ENCODE measurements around the gene MTNR1A. TPM values are rescaled to one million over a fixed set of nuclear protein-coding genes. Genes with fewer than 3 reads are reported as not detected.

Gene MTNR1A
- total RNA-seq, 2 donors from 2014 or later, result 0.62 to 1.6 TPM

- Histone ChIP-seq H3K27me3 (ENCODE audit: control insufficient read depth, insufficient read depth, low read length, poor library complexity, severe bottlenecking) (no peaks in the 10 kb centered on the region), H3K9ac (ENCODE audit: extremely low read depth, low read length, poor library complexity, severe bottlenecking) (no peak overlapping the region), H3K4me3 (ENCODE audit: low read length) (no peak overlapping the region), H3K27ac (ENCODE audit: low read depth, low read length) (no peak overlapping the region), H3K4me1 (ENCODE audit: control insufficient read depth, insufficient read depth, low read length) (no peaks in the 10 kb centered on the region), H3K36me3 (ENCODE audit: control insufficient read depth, insufficient read depth, low read length) (peaks cover 25% of the 10 kb centered on the region), H3K9me3 (ENCODE audit: control insufficient read depth, low read length) (peaks cover 17% of the 10 kb centered on the region)
- Mint-ChIP-seq H3K27ac (no peak overlapping the region), H3K4me1 (no peaks in the 10 kb centered on the region), H3K36me3 (ENCODE audit: low read depth) (peaks cover 22% of the 10 kb centered on the region), H3K9me3 (peaks cover 18% of the 10 kb centered on the region), H3K4me3 (no peak overlapping the region), H3K27me3 (ENCODE audit: insufficient read depth) (no peaks in the 10 kb centered on the region)
- DNase-seq, result no peak
- WGBS, 2 experiments (ENCODE audit: insufficient coverage in 1 of 2, insufficient read length in 1 of 2), result 92 to 98% methylated on average over 6 of the region's 6 CpGs
- no peak for TF ChIP-seq CTCF (conservative IDR thresholded peaks at IDR 0.05)
These were observed 26.1 kb upstream of the MTNR1A start for GRCh38 chr4:186581421-186581820.

GRCh38 chr4:186580669-186581068 lies 25.3 kb upstream of the MTNR1A start:
- WGBS, 2 experiments (ENCODE audit: insufficient coverage in 1 of 2, insufficient read length in 1 of 2), result 97 to 100% methylated on average over 1 of the region's 1 CpG
- Mint-ChIP-seq H3K36me3 (ENCODE audit: low read depth) (peaks cover 20% of the 10 kb centered on the region), H3K27ac (no peak overlapping the region), H3K27me3 (ENCODE audit: insufficient read depth) (no peaks in the 10 kb centered on the region), H3K4me1 (no peaks in the 10 kb centered on the region), H3K9me3 (peaks cover 18% of the 10 kb centered on the region), H3K4me3 (no peak overlapping the region)
- Histone ChIP-seq H3K4me3 (ENCODE audit: low read length) (no peak overlapping the region), H3K4me1 (ENCODE audit: control insufficient read depth, insufficient read depth, low read length) (no peaks in the 10 kb centered on the region), H3K27me3 (ENCODE audit: control insufficient read depth, insufficient read depth, low read length, poor library complexity, severe bottlenecking) (no peaks in the 10 kb centered on the region), H3K9me3 (ENCODE audit: control insufficient read depth, low read length) (peaks cover 17% of the 10 kb centered on the region), H3K9ac (ENCODE audit: extremely low read depth, low read length, poor library complexity, severe bottlenecking) (no peak overlapping the region), H3K36me3 (ENCODE audit: control insufficient read depth, insufficient read depth, low read length) (peaks cover 18% of the 10 kb centered on the region), H3K27ac (ENCODE audit: low read depth, low read length) (no peak overlapping the region)
- no peak for TF ChIP-seq CTCF (conservative IDR thresholded peaks at IDR 0.05)
- no peak for DNase-seq

- H3K4me1 Mint-ChIP-seq, result no peaks in the 10 kb centered on the region
- Histone ChIP-seq H3K36me3 (ENCODE audit: control insufficient read depth, insufficient read depth, low read length) (no peaks in the 10 kb centered on the region), H3K9me3 (ENCODE audit: control insufficient read depth, low read length) (no peaks in the 10 kb centered on the region), H3K27ac (ENCODE audit: low read depth, low read length) (peak overlapping the region; percentile 87), H3K9ac (ENCODE audit: extremely low read depth, low read length, poor library complexity, severe bottlenecking) (no peak overlapping the region), H3K27me3 (ENCODE audit: control insufficient read depth, insufficient read depth, low read length, poor library complexity, severe bottlenecking) (no peaks in the 10 kb centered on the region), H3K4me1 (ENCODE audit: control insufficient read depth, insufficient read depth, low read length) (no peaks in the 10 kb centered on the region), H3K4me3 (ENCODE audit: low read length) (no peak overlapping the region)
- H3K36me3 Mint-ChIP-seq (ENCODE audit: low read depth), result no peaks in the 10 kb centered on the region
- WGBS, 2 experiments (ENCODE audit: insufficient coverage in 1 of 2, insufficient read length in 1 of 2), result 86 to 88% methylated on average over 12 to 23 of the region's 23 CpGs
- H3K4me3 Mint-ChIP-seq, result no peak overlapping the region
- DNase-seq, result no peak
- H3K9me3 Mint-ChIP-seq, result no peaks in the 10 kb centered on the region
- TF ChIP-seq CTCF (conservative IDR thresholded peaks at IDR 0.05), result no peak
- no peak overlapping the region for H3K27ac Mint-ChIP-seq
- no peaks in the 10 kb centered on the region for H3K27me3 Mint-ChIP-seq (ENCODE audit: insufficient read depth)
These were observed 15.0 kb upstream of the MTNR1A start for GRCh38 chr4:186570193-186570996.

Measured in endodermal cell (in vitro differentiated cells).